GM19025 (cell line): ENCODE data around the gene CPNE8.

Source experiments
- ATAC-seq: cut with Tn5 transposase; IDR thresholded peaks from one replicate; pipeline ENCODE4 v1.9.1; 2021; ENCODE audit warnings: mild to moderate bottlenecking, low read depth, moderate library complexity; ENCODE audit not compliant: unreplicated experiment

CPNE8 gene

DNA sequence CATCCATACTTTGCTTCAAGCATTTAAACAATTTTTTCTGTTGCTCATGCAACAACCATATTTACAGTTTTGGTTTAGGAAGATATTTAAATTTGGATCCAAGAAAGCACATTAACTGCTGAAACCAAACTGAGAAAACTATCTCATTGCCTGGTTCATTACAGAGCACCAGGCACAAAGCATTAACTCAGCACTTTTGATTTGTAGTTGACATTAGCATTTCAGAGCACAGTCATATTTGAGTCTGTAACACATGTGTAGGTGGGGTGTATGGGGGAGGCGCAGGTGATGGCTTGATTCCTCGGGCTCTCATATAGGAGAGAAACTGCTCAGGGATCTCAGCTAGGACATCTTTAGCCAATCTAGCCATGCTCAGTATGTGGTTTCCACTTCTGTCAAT is 251.7 kb downstream of the CPNE8 start:
- no peak for ATAC-seq

- no peak for ATAC-seq
These were observed 256.6 kb downstream of the CPNE8 start for GRCh38 chr12:38648813-38649212.

- no peak for ATAC-seq
These were observed 259.2 kb downstream of the CPNE8 start for GRCh38 chr12:38646146-38646545.

DNA sequence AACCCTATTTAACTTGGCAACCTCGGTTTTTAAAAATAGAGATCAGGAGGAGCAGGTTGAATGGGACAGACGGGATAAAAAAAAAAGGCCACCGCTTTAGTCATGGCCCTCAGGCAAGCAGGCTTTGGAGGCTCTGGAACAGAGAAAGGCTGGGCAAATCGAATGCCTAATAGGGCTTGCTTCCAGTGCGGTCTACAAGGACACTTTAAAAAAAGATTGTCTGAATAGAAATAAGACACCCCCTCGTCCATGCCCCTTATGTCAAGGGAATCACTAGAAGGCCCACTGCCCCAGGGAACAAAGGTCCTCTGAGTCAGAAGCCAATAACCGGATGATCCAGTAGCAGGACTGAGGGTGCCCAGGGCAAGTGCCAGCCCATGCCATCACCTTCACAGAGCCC is 265.8 kb downstream of the CPNE8 start:
- ATAC-seq = no peak

DNA sequence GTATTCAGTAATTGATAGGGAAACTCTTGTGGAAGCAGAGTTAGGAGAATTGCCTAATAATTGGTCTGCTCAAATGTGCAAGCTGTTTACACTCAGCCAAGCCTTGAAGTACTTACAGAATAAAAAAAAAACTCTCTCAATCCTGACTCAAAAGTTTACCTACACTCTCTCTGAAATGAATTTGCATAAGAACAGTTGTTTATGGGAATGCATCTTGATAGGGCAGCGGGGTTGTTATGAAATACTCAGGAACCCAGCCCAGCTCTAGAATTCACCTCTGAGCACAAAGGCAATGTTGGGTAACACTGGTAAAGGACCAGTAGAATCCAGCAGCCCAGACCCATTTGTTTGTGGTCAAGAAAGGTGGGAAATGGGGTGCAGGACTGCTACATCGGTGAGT is 267.0 kb downstream of the CPNE8 start:
- ATAC-seq = no peak

- ATAC-seq = no peak
These were observed 271.9 kb downstream of the CPNE8 start for GRCh38 chr12:38633511-38633910.

DNA sequence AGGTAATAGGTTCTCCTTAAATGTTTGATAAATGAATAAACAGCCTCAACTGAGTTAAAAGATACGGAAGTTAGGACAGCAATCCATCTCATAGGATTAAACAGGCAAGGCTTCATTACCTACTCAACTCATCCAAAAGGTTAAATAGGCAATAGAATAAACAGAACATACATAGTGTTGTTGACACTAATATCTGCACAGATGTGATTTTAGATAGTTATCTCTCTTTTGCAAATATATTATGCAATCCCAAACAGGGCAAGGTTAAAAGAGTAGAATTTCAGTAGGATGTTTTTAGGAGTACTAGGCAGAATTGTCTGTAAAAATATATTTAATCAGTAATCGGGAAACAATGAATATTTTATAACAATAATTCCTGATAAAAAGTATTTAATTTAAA is 276.3 kb downstream of the CPNE8 start:
- no peak for ATAC-seq

DNA sequence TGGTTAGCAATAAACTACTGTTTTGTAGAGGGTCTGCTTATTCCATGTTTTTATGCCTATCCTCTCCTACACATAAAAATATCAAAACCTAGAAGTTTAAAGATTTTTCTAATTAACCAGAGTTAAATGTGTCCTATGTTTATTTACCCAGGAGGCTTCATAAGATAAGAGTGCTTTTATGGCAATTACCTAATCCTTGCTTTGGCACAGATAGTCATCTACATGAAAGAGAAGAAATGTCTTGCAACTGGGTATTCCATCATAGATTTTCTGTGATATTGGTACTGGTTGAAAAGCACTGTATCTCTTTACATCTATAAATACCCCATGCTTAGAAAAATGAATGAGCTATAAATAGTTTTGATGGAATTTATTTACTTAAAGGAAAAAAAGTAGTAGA is 277.1 kb downstream of the CPNE8 start:
- ATAC-seq = no peak

DNA sequence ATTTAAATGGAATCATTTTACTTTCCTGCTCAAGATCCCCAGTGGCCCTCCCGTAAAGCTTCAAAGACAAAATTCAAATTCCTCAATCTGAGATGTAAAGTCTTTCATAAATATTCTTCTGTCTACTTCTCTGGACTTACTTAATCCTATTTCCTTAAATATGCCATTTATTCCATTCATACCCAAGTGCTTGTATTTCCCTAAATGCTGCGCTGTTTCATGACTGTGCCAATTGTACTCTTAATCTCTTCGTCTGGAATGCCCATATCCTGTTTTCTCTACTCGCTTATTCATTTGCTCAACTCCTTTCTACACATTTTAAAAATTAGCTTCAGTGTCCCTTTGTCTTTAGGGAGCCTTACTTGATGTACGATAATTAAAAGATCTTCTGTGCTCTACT is 280.1 kb downstream of the CPNE8 start:
- ATAC-seq = no peak

DNA sequence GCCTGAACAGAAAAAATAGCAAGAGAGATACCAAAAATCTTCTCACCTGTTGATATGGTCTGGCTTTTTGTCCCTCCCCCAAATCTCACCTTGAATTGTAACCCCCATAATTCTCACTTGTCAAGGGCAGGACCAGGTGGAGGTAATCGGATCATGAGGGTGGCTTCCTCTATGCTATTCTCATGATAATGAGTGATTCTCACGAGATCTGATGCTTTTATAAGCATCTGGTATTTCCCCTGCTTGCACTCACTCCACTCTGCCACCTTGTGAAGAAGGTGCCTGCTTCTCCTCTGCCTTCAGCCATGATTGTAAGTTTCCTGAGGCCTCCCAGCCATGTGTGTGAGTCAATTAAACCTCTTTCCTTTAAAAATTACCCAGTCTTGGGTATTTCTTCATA is 291.2 kb downstream of the CPNE8 start:
- ATAC-seq = no peak

DNA sequence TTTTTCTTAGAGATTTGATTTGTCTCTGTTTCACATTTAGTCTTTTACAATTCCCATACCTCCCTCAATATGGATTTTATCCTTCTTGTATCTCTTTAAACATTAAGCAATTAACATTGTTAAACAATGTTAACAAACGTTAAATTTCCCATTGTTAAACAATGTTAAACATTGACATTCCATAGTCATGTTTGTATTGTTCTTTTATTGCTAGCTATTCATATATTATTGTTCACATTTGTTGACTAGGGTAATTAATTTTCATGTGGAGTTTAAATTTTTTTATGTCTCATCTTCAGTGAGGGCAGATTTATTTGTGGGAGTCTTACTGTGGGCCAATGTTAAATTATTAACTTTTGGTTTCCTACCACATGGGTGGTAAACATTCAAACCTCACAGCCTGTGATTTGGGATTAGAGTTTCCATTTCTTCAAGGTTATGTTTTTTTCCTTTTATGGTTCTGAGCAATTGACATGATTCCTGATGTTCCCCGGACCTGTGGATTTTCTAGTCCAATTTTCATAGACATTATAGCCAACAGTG is 294.5 kb downstream of the CPNE8 start:
- no peak for ATAC-seq

DNA sequence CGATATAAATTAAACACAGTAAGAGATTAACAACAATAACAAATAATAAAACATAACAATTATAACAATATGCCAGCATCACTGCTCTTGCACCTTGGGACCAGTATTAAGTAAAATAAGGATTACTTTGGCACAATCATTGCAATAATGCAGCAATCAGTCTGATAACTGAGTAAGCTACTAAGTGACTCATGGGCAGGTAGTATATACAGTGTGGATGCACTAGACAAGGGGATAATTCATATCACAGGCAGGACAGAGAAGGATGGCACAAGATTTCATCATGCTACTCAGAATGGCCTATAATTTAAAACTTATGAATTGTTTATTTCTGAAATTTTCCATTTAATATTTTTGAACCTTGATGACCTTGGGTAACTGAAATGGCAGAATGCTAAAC is 298.1 kb downstream of the CPNE8 start:
- ATAC-seq = no peak
